Fibroblast of lung (primary cell): ENCODE data around the gene NCAPH2.

ENCODE experiments used
- CTCF ChIP-seq, 2 donors: IDR thresholded peaks in 1 of 2; conservative IDR thresholded peaks in 1 of 2; 1 replicate in 1 of 2; 2 replicates in 1 of 2; pipeline ENCODE4 v1.5.1; 2011 to 2012; ENCODE audit warnings: low read length in 2 of 2, control low read depth in 1 of 2, inconsistent platforms in 1 of 2, low read depth in 1 of 2, mild to moderate bottlenecking in 1 of 2
- EZH2 ChIP-seq: IDR thresholded peaks from 2 replicates; pipeline ENCODE4 v1.5.1; 2012; ENCODE audit warnings: low read length, control low read depth, mild to moderate bottlenecking; ENCODE audit errors: missing control alignments

GRCh38 chr22:50562523-50563412 lies 54.7 kb downstream of the NCAPH2 start, which contains the start of gene SYCE3:
- TF ChIP-seq CTCF (conservative IDR thresholded peaks at IDR 0.05 in 1 of 2, IDR thresholded peaks at IDR 0.05 in 1 of 2; ENCODE audit: low read depth in 1 of 2, low read length in 2 of 2): peak; percentile 61 to 64
- TF ChIP-seq EZH2: peak; percentile 26
